Measurements from ENCODE around the gene PSMA7. TPM values are rescaled to one million over a fixed set of nuclear protein-coding genes. Genes with fewer than 3 reads are reported as not detected.
A peak's percentile ranks its signal among the peaks of the same experiment; 100 is the strongest.

PSMA7 gene
- total RNA-seq, 1 experiment from 2014 or later = 332 TPM

GRCh38 chr20:62087632-62088031, 55.6 kb downstream of the PSMA7 start:
- H3K27me3 Mint-ChIP-seq (ENCODE audit: low read depth) = peaks cover 13% of the 10 kb centered on the region
- H3K4me2 ChIP-seq (ENCODE audit: insufficient read depth, insufficient read length, low read length) = no peak overlapping the region
- H4K8ac ChIP-seq (replicated peaks; ENCODE audit: insufficient read length, low read depth, low read length) = peak overlapping the region; percentile 78
- H3K9me3 Mint-ChIP-seq = no peaks in the 10 kb centered on the region
- no peak overlapping the region for H2BK120ac ChIP-seq (ENCODE audit: low read depth, low read length, poor library complexity, severe bottlenecking)
- H2BK20ac ChIP-seq (ENCODE audit: low read depth, low read length, poor library complexity, severe bottlenecking) = no peak overlapping the region
- no peak overlapping the region for H3K4me3 Mint-ChIP-seq
- no peak overlapping the region for H2BK15ac ChIP-seq (ENCODE audit: low read depth, low read length)
- H3K4me1 ChIP-seq (ENCODE audit: insufficient read depth, low read length) = no peaks in the 10 kb centered on the region
- H3K36me3 Mint-ChIP-seq (ENCODE audit: insufficient read depth in 1 of 3, low read depth in 3 of 3) = no peaks in the 10 kb centered on the region
- H3K56ac ChIP-seq (ENCODE audit: insufficient read length, low read depth, low read length) = no peak overlapping the region
- no peak overlapping the region for H3T11ph ChIP-seq (ENCODE audit: low read length)
- no peaks in the 10 kb centered on the region for H3K9me3 ChIP-seq (ENCODE audit: control insufficient read depth, low read depth, low read length)
- no peak overlapping the region for H2AFZ ChIP-seq (ENCODE audit: low read length)
- no peak for TF ChIP-seq CTCF (conservative IDR thresholded peaks at IDR 0.05)
- H2BK12ac ChIP-seq (ENCODE audit: insufficient read length, low read depth, low read length) = no peak overlapping the region
- H4K91ac ChIP-seq (ENCODE audit: insufficient read length, low read depth, low read length) = no peak overlapping the region
- no peak overlapping the region for H3K27ac Mint-ChIP-seq
- no peaks in the 10 kb centered on the region for H3K79me2 ChIP-seq (ENCODE audit: insufficient read depth, low read length)
- H3K23ac ChIP-seq (ENCODE audit: insufficient read length, low read depth, low read length) = no peak overlapping the region
- no peak overlapping the region for H2BK5ac ChIP-seq (ENCODE audit: insufficient read length, low read length)
- peak overlapping the region; percentile 48 for H4K5ac ChIP-seq (ENCODE audit: insufficient read length, low read depth, low read length)
- DNase-seq = no peak
- H4K20me1 ChIP-seq (ENCODE audit: control insufficient read depth, insufficient read depth, insufficient read length) = no peaks in the 10 kb centered on the region
- peak overlapping the region; percentile 1 for H3K18ac ChIP-seq (ENCODE audit: insufficient read length, low read depth, low read length)
- peak overlapping the region; percentile 26; the same call in 1 of the 2 replicates for H3K14ac ChIP-seq (ENCODE audit: insufficient read depth, low read length)
- no peak overlapping the region for H2AK5ac ChIP-seq (ENCODE audit: insufficient read length, low read length)
- no peak overlapping the region for H3K27ac ChIP-seq (ENCODE audit: insufficient read length, low read depth, low read length)
- H3K4ac ChIP-seq (ENCODE audit: low read depth, low read length) = no peak overlapping the region
- H3K27me3 ChIP-seq (ENCODE audit: insufficient read depth, low read length) = no peaks in the 10 kb centered on the region
- H3K4me1 Mint-ChIP-seq = no peaks in the 10 kb centered on the region
- H3K9ac ChIP-seq (ENCODE audit: extremely low read depth, insufficient read length, low read length) = no peak overlapping the region
- H3K23me2 ChIP-seq (ENCODE audit: insufficient read length, low read depth, low read length, poor library complexity, severe bottlenecking) = no peaks in the 10 kb centered on the region
- H3K79me1 ChIP-seq (ENCODE audit: insufficient read depth, low read depth, low read length, poor library complexity, severe bottlenecking) = no peaks in the 10 kb centered on the region
- no CpG with 5 or more reads among the region's 17 CpGs for WGBS (ENCODE audit: extremely low coverage, insufficient read length, low lambda C conversion rate)
